ENCODE data around the gene GOLGA8N. TPM values are rescaled to one million over a fixed set of nuclear protein-coding genes. Genes with fewer than 3 reads are reported as not detected.
A peak's percentile ranks its signal among the peaks of the same experiment; 100 is the strongest.

Gene GOLGA8N
- polyA plus RNA-seq, 4 donors, result 1.1 to 16.1 (median 1.5) TPM

DNA sequence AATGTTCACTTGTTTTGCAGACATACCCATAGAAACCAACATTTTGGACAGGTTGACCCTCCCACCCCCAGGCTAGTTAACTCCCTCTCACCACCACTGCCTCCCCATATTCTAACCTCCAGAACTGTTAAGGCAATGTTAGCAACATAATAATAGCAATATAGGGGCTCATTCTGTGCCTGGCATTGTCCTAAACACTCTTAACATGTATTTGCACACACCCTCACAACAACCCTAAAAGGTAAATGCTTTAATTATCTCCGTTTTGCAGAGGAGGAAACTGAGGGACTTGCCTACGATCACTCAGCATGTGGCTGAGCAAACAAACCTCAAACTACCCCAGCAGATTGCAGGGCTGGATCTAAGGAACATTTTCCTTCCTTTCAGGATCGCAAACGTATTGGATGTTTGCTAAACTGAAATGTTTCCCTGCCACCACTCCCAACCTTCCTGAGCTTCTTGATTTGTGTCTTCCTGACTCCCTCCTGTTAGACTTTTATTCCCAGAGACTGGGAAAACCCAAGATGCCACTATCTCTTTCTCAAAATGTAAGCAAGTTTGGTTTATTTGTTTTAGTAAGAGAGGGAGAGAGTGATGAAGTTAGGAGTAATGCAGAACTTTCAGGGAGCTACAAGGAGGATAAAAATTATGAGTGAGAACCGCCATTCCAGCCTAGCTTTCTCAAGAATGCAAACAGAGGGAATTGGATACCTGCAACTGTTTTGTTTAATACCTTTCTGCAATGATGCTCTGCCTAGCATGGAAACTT, 49.6 kb downstream of the GOLGA8N start:
- Histone ChIP-seq H3K27me3 (ENCODE audit: control insufficient read depth in 3 of 3, insufficient read depth in 3 of 3, low read length in 3 of 3) (peaks cover 0 to 7% (median 0%) of the 10 kb centered on the region in 3 donors), H3K36me3 (ENCODE audit: control insufficient read depth in 3 of 3, insufficient read depth in 2 of 3, low read depth in 1 of 3, low read length in 3 of 3) (no peaks in the 10 kb centered on the region), H3K4me1 (ENCODE audit: control insufficient read depth in 3 of 3, insufficient read depth in 2 of 3, low read depth in 1 of 3, low read length in 2 of 3) (no peaks in the 10 kb centered on the region), H3K27ac (ENCODE audit: low read depth in 1 of 3, low read length in 2 of 3) (no peak overlapping the region), H3K4me3 (ENCODE audit: low read depth in 1 of 3, low read length in 3 of 3) (no peak overlapping the region), H3K9me3 (ENCODE audit: control insufficient read depth in 2 of 2, insufficient read depth in 1 of 2, low read depth in 1 of 2, low read length in 1 of 2) (no peaks in the 10 kb centered on the region)
- FAIRE-seq (no peak), DNase-seq (no peak)
- 63 to 70% (median 66%) methylated on average over 5 of the region's 5 CpGs for WGBS, 3 donors

DNA sequence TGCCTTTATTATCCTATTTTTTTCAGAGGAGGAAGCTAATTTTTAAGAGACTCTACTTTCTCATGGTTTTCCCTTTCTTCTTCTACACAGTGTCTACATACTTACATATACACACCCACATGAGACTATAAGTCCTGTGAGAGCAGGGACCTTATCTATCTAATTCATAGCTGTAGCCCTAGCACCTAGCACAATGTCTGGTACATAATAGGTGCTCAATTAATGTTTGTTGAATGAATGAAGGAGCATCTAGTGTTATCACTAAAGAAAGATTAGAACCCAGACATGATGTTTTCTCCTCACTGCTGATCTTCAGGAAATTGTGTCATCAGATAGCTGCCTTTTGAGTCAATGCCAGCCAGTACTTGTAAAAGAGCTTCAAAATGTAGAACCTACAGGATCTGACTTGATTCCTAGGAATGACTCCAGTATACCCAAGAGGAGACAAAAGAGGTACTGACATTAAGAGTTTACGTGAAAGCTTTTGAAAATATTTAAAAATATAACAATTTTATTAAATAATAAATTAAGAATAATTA, 50.7 kb downstream of the GOLGA8N start:
- H3K27ac ChIP-seq (ENCODE audit: low read depth in 1 of 3, low read length in 2 of 3), result no peak overlapping the region
- no peaks in the 10 kb centered on the region for H3K4me1 ChIP-seq (ENCODE audit: control insufficient read depth in 3 of 3, insufficient read depth in 2 of 3, low read depth in 1 of 3, low read length in 2 of 3)
- H3K36me3 ChIP-seq (ENCODE audit: control insufficient read depth in 3 of 3, insufficient read depth in 2 of 3, low read depth in 1 of 3, low read length in 3 of 3), result no peaks in the 10 kb centered on the region
- 98 to 100% (median 100%) methylated on average over 1 of the region's 1 CpG for WGBS, 3 donors
- H3K4me3 ChIP-seq (ENCODE audit: low read depth in 1 of 3, low read length in 3 of 3), result no peak overlapping the region
- DNase-seq (no peak), FAIRE-seq (no peak)
- peaks cover 0 to 7% (median 0%) of the 10 kb centered on the region in 3 donors for H3K27me3 ChIP-seq (ENCODE audit: control insufficient read depth in 3 of 3, insufficient read depth in 3 of 3, low read length in 3 of 3)
- no peaks in the 10 kb centered on the region for H3K9me3 ChIP-seq (ENCODE audit: control insufficient read depth in 2 of 2, insufficient read depth in 1 of 2, low read depth in 1 of 2, low read length in 1 of 2)

DNA sequence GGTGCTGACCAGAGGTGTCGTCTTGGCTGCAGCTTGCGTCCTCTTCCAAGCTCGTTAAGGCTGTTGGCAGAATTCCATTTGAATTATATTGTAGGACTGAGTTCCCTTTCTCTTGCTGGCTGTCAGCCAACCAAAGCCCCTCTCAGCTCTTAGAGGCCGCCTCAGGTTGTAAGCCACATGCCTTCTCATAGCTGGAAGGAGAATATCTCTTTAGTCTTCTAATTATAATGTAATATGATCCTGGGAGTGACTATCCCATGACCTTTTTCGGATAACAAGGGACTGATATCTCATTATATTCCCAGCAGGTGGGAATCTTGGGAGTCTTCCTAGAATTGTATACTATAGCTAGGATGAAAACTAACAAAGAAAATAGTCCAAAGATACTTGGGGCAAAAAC, 53.0 kb downstream of the GOLGA8N start:
- 56 to 69% (median 61%) methylated on average over 5 of the region's 5 CpGs for WGBS, 3 donors
- Histone ChIP-seq H3K9me3 (ENCODE audit: control insufficient read depth in 2 of 2, insufficient read depth in 1 of 2, low read depth in 1 of 2, low read length in 1 of 2) (no peaks in the 10 kb centered on the region), H3K27me3 (ENCODE audit: control insufficient read depth in 3 of 3, insufficient read depth in 3 of 3, low read length in 3 of 3) (peaks cover 0 to 7% (median 0%) of the 10 kb centered on the region in 3 donors), H3K4me1 (ENCODE audit: control insufficient read depth in 3 of 3, insufficient read depth in 2 of 3, low read depth in 1 of 3, low read length in 2 of 3) (no peaks in the 10 kb centered on the region), H3K36me3 (ENCODE audit: control insufficient read depth in 3 of 3, insufficient read depth in 2 of 3, low read depth in 1 of 3, low read length in 3 of 3) (no peaks in the 10 kb centered on the region), H3K27ac (ENCODE audit: low read depth in 1 of 3, low read length in 2 of 3) (no peak overlapping the region), H3K4me3 (ENCODE audit: low read depth in 1 of 3, low read length in 3 of 3) (no peak overlapping the region)
- DNase-seq (no peak), FAIRE-seq (no peak)

DNA sequence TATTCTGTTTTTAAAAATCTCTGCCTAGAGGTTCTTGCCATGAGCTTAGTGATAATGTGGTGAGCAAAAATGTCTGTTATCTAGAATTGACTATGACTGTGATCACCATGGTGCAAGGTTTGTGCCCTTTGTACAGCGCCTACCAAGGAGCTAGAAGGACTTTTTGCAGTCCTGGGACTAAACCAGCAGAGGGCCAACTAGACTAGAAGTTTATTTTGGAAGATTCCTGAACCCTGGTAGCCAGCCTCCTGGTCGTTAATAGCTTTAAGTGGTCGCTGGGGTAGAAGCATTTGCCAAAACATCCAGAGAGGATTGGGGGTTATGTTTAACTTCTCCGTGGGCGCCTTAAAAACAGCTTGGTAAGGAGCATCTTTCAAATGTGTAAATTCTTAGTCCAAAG, 56.1 kb downstream of the GOLGA8N start:
- H3K4me1 ChIP-seq (ENCODE audit: control insufficient read depth in 3 of 3, insufficient read depth in 2 of 3, low read depth in 1 of 3, low read length in 2 of 3), result no peaks in the 10 kb centered on the region
- H3K27me3 ChIP-seq (ENCODE audit: control insufficient read depth in 3 of 3, insufficient read depth in 3 of 3, low read length in 3 of 3), result no peaks in the 10 kb centered on the region
- no peak overlapping the region for H3K4me3 ChIP-seq (ENCODE audit: low read depth in 1 of 3, low read length in 3 of 3)
- DNase-seq (peak; percentile 38 to 69), FAIRE-seq (no peak)
- H3K9me3 ChIP-seq (ENCODE audit: control insufficient read depth in 2 of 2, insufficient read depth in 1 of 2, low read depth in 1 of 2, low read length in 1 of 2), result no peaks in the 10 kb centered on the region
- 62 to 68% (median 66%) methylated on average over 5 of the region's 5 CpGs for WGBS, 3 donors
- no peaks in the 10 kb centered on the region for H3K36me3 ChIP-seq (ENCODE audit: control insufficient read depth in 3 of 3, insufficient read depth in 2 of 3, low read depth in 1 of 3, low read length in 3 of 3)
- no peak overlapping the region for H3K27ac ChIP-seq (ENCODE audit: low read depth in 1 of 3, low read length in 2 of 3)

DNA sequence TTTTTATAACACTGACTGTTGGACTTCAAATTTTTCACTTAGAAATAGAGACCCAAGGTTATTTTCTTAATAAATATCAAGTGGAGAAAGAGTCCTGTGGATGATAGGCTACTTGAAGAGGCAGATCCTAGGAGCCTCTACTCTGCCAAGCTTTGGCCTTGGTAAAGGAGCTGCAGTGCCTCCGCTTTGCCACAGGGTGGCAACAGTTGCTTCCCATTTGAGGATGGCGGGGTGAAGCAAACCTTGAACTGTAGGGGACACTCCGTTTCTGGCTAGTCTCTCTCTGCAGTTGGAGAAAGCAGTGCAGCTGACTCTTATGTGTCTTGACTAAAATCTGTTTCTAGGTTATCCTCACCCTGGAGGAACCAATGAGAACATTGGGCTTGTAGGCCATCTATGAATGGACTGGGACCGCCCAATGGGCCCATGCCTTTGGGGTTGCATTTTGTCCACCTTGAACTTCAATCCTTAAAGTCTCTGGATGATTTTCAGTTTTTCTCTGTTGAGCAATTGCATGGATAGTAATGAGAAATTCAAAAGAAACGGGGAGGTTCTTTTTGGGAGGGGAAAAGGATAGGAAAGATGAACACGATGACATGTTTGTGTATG, 58.1 kb downstream of the GOLGA8N start:
- Histone ChIP-seq H3K27ac (ENCODE audit: low read depth in 1 of 3, low read length in 2 of 3) (no peak overlapping the region), H3K4me3 (ENCODE audit: low read depth in 1 of 3, low read length in 3 of 3) (no peak overlapping the region), H3K36me3 (ENCODE audit: control insufficient read depth in 3 of 3, insufficient read depth in 2 of 3, low read depth in 1 of 3, low read length in 3 of 3) (no peaks in the 10 kb centered on the region), H3K27me3 (ENCODE audit: control insufficient read depth in 3 of 3, insufficient read depth in 3 of 3, low read length in 3 of 3) (no peaks in the 10 kb centered on the region), H3K9me3 (ENCODE audit: control insufficient read depth in 2 of 2, insufficient read depth in 1 of 2, low read depth in 1 of 2, low read length in 1 of 2) (no peaks in the 10 kb centered on the region), H3K4me1 (ENCODE audit: control insufficient read depth in 3 of 3, insufficient read depth in 2 of 3, low read depth in 1 of 3, low read length in 2 of 3) (no peaks in the 10 kb centered on the region)
- FAIRE-seq (no peak), DNase-seq (peak; percentile 57 to 58)
- WGBS, 3 donors, result 38 to 45% (median 43%) methylated on average over 6 of the region's 6 CpGs

DNA sequence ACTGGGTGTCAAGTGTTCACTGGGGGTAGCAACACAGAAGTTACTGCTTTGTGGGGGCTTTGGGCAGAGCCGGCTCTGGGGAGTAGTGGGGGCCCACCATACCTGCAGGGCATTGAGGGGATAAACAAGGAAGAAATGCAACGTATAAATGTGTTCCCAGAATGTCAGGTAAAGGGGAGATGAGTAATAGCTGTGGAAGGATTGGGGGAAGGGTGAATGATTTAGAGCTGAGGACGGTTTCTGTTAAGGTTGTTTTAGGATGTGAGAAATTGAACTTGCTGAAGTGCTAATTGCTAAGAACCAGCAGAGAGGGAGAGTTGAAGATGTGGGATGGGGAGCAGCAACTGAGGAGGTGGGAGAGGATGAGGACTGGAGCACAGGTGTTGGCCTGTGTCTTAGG, 58.9 kb downstream of the GOLGA8N start:
- Histone ChIP-seq H3K9me3 (ENCODE audit: control insufficient read depth in 2 of 2, insufficient read depth in 1 of 2, low read depth in 1 of 2, low read length in 1 of 2) (no peaks in the 10 kb centered on the region), H3K36me3 (ENCODE audit: control insufficient read depth in 3 of 3, insufficient read depth in 2 of 3, low read depth in 1 of 3, low read length in 3 of 3) (no peaks in the 10 kb centered on the region)

DNA sequence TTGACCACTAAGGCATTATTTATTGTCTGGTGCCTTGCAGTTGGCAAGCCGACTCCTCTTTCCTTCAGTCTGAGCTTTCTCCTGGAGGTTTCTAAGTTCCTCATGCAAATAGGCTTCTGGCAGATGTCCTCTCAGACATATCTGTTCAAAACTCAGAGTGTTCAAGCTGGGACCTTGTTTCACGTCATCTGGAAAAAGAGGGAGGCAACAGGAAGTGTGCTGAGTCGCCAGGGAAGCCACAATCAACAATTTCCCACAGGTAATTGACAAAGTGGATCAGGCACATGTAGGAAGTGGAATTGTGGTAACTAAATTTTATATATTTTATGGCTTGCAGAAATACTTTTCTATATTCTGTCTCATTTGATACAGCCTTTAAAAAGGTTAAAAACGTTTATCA, 62.8 kb downstream of the GOLGA8N start:
- H3K4me3 ChIP-seq (ENCODE audit: low read depth in 1 of 3, low read length in 3 of 3), result no peak overlapping the region
- H3K9me3 ChIP-seq (ENCODE audit: control insufficient read depth in 2 of 2, insufficient read depth in 1 of 2, low read depth in 1 of 2, low read length in 1 of 2), result no peaks in the 10 kb centered on the region
- H3K27me3 ChIP-seq (ENCODE audit: control insufficient read depth in 3 of 3, insufficient read depth in 3 of 3, low read length in 3 of 3), result no peaks in the 10 kb centered on the region
- no peaks in the 10 kb centered on the region for H3K36me3 ChIP-seq (ENCODE audit: control insufficient read depth in 3 of 3, insufficient read depth in 2 of 3, low read depth in 1 of 3, low read length in 3 of 3)
- H3K4me1 ChIP-seq (ENCODE audit: control insufficient read depth in 3 of 3, insufficient read depth in 2 of 3, low read depth in 1 of 3, low read length in 2 of 3), result peaks cover 0 to 2% (median 0%) of the 10 kb centered on the region in 3 donors
- DNase-seq (no peak), FAIRE-seq (no peak)
- no peak overlapping the region for H3K27ac ChIP-seq (ENCODE audit: low read depth in 1 of 3, low read length in 2 of 3)
- WGBS, 3 donors, result 57 to 85% (median 62%) methylated on average over 4 of the region's 4 CpGs

More for the DNA sequence above, 58.9 kb downstream of the GOLGA8N start:
- no peaks in the 10 kb centered on the region for H3K27me3 ChIP-seq (ENCODE audit: control insufficient read depth in 3 of 3, insufficient read depth in 3 of 3, low read length in 3 of 3)
- no peak overlapping the region for H3K27ac ChIP-seq (ENCODE audit: low read depth in 1 of 3, low read length in 2 of 3)
- DNase-seq (no peak), FAIRE-seq (no peak)
- no peak overlapping the region for H3K4me3 ChIP-seq (ENCODE audit: low read depth in 1 of 3, low read length in 3 of 3)
- 76 to 93% (median 87%) methylated on average over 3 of the region's 3 CpGs for WGBS, 3 donors
- peaks cover 0 to 1% (median 0%) of the 10 kb centered on the region in 3 donors for H3K4me1 ChIP-seq (ENCODE audit: control insufficient read depth in 3 of 3, insufficient read depth in 2 of 3, low read depth in 1 of 3, low read length in 2 of 3)

DNA sequence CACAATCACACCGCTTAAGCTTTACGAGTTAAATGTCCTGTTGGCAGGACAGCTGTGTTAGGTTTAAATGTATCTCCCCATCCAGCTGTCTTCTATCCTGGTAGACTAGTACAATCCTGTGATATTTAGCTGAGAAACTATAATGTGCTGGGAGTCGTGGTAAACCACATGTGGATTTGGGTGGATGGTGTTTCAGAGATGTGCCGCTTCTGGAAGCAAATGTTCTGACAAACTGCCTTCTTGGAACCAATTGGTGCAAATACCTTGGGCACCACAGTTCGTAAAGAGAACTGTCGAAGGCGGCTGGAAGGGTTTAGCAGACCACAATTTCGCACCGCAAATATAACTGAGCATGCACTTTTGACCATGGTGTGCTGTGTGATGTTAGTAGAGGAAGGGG, 63.2 kb downstream of the GOLGA8N start:
- FAIRE-seq (no peak), DNase-seq (no peak)
- H3K27me3 ChIP-seq (ENCODE audit: control insufficient read depth in 3 of 3, insufficient read depth in 3 of 3, low read length in 3 of 3), result no peaks in the 10 kb centered on the region
- H3K4me1 ChIP-seq (ENCODE audit: control insufficient read depth in 3 of 3, insufficient read depth in 2 of 3, low read depth in 1 of 3, low read length in 2 of 3), result peaks cover 0 to 2% (median 0%) of the 10 kb centered on the region in 3 donors
- WGBS, 3 donors, result 90 to 94% (median 91%) methylated on average over 9 of the region's 9 CpGs
- no peaks in the 10 kb centered on the region for H3K9me3 ChIP-seq (ENCODE audit: control insufficient read depth in 2 of 2, insufficient read depth in 1 of 2, low read depth in 1 of 2, low read length in 1 of 2)
- H3K4me3 ChIP-seq (ENCODE audit: low read depth in 1 of 3, low read length in 3 of 3), result no peak overlapping the region
- H3K36me3 ChIP-seq (ENCODE audit: control insufficient read depth in 3 of 3, insufficient read depth in 2 of 3, low read depth in 1 of 3, low read length in 3 of 3), result no peaks in the 10 kb centered on the region
- H3K27ac ChIP-seq (ENCODE audit: low read depth in 1 of 3, low read length in 2 of 3), result no peak overlapping the region
